Measurements from ENCODE around the gene HAPSTR1. TPM values are rescaled to one million over a fixed set of nuclear protein-coding genes. Genes with fewer than 3 reads are reported as not detected.

Gene HAPSTR1
- total and polyA plus RNA-seq, 2 of the 13 experiments (the other 11 are each of a cell fraction or from before 2014, with no cell fraction given): 25.2 to 83.2 TPM

DNA sequence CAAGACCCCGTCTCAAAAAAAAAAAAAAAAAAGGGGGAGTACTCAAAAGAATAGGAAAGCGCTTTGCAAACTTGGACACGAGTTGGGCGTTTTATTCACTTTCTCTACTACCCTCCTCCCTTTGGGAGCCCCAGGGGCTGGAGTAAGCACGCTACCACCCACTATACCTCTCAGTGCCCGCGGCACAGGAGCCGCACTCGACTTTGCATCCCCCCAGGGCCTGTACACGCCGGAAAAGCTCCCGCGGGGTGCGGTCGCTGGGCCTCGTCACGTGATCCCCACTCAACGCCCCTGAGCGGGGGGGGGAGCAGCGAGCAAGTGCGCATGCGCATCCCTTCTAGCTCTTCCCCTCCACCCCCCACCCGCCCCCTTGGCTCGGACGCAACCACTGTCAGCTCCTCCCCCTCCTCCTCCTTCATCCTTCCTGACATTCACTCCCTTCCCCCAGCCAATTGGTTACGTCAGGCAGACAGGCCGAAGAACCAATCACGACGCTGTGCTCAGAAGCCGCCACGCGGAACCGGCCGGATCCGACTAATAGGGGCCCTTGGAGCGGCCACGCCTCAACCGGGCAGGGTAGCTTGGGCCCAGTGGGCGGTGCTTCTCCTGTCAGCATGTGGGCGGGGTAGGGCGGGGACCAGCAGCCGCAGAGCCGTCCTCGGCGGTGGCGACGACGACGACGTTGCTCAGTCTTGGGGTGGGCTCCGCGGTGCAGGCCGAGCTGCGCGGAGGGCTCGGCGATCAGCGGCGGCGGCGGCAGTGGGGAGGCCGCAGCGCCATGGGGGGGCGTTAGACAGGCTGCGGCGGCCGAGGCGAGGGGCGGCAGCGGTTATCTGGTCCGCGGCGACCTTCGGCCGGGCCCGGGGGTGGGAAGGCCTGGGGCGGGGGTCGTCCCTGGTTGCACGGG is at the start of gene HAPSTR1 (continued):
- TF ChIP-seq ZSCAN12 (CRISPR knock-in tag; IDR thresholded peaks at IDR 0.05) (peak; percentile 93), NCOA2 (CRISPR knock-in tag; IDR thresholded peaks at IDR 0.05) (no peak; the same call in 1 of the 2 replicates), ZBTB40 (IDR thresholded peaks at IDR 0.05) (no peak), ZBTB40 (CRISPR knock-in tag; IDR thresholded peaks at IDR 0.05) (0 out of 2 replicates have a peak, but pooled peaks have one; percentile 38), ZNF569 (CRISPR knock-in tag; IDR thresholded peaks at IDR 0.05; ENCODE audit: borderline replicate concordance) (no peak; the same call in 1 of the 2 replicates), ZNF33A (CRISPR knock-in tag; IDR thresholded peaks at IDR 0.05; ENCODE audit: borderline replicate concordance) (no peak), AGO2 (optimal IDR thresholded peaks at IDR 0.05; ENCODE audit: low read depth, low read length) (no peak), SOX5 (CRISPR knock-in tag; IDR thresholded peaks at IDR 0.05; ENCODE audit: borderline replicate concordance) (peak; percentile 49; the same call in 1 of the 2 replicates), AHDC1 (CRISPR knock-in tag; IDR thresholded peaks at IDR 0.05; ENCODE audit: borderline replicate concordance) (no peak), LRRFIP1 (CRISPR knock-in tag; conservative IDR thresholded peaks at IDR 0.05) (no peak)
